ENCODE results near the gene GNS.

GRCh38 chr12:64752833-64753238 is 6.4 kb downstream of the GNS start:
- TF ChIP-seq POLR2A (IDR thresholded peaks at IDR 0.05; ENCODE audit: low read depth, low read length) (no peak), POLR2AphosphoS5 (IDR thresholded peaks at IDR 0.05; ENCODE audit: low read depth, low read length) (no peak)

All from GM12892 (cell line).